NCI-H510A treated with DMSO at 0.1 percent for 48 hours (cell line): ENCODE measurements around the gene MAP1LC3B2.

ENCODE experiments used
- DNase-seq: peaks from one replicate; lab custom pipeline; 2025; lab: John Stamatoyannopoulos, UW

Gene MAP1LC3B2

DNA sequence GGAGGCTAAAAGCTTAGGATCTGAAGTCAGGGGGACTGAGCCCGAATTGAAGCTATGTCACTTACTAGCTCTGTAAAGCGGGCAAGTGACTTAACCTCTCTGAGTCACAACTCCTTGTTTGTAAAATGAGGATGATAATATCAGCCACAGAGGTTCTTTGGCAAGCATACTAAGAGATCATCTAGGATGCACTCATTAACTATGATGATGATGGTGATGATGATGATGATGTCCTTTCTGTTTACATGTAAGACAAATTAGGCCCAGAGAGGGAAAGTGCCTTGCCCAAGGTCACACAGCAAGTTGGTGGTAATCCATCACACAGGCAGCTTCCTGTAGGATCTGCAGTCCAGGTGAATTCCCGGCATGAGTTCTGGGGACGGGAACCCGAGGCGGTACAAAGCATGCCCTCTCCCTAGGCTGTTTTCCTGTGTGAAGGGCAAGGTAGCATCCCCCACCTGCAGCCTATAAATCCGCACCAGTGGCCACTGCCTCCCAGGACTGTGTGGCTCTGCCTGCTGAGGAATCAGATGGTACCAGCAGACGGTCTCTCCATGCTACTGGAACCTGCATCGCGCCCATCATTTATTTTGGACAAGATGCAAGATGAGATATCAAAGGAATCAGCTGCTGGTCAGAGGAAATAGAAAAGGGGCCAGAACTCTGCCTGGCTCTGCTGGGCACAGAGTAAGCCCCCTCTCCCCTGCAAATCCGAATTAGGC, 55.2 kb downstream of the MAP1LC3B2 start:
- DNase-seq, result no peak

DNA sequence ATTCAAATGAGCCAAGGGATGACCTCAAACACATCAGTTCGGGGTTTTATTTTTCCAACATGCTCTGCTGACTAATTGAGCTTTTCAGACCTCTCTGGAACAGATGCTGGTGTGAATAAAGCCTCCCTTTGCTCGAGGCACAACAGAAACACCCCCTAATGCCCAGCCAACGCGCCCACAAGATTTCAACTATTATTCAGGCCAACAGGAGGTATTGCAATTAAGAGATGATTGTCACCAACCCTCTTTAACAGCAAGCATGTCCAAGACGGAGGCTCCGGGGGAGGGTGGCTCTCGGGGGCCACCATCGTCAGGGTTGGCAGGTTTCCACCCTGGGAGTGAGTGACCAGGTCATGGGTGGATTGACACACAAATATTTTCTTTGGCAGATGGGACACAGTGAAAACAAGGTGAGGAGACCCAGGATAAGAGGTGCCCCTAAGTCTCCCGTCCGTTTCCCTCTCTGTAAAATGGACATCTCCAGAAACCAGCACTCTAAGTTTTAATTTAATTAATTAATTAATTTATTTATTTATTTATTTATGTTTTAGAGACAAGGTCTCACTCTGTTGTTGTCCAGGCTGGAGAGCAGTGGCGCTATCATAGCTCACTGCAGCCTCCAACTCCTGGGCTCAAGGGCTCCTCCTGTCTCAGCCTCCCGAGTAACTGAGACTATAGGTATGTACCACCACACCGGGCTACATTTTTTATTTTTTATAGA, 56.1 kb downstream of the MAP1LC3B2 start:
- DNase-seq, result no peak

DNA sequence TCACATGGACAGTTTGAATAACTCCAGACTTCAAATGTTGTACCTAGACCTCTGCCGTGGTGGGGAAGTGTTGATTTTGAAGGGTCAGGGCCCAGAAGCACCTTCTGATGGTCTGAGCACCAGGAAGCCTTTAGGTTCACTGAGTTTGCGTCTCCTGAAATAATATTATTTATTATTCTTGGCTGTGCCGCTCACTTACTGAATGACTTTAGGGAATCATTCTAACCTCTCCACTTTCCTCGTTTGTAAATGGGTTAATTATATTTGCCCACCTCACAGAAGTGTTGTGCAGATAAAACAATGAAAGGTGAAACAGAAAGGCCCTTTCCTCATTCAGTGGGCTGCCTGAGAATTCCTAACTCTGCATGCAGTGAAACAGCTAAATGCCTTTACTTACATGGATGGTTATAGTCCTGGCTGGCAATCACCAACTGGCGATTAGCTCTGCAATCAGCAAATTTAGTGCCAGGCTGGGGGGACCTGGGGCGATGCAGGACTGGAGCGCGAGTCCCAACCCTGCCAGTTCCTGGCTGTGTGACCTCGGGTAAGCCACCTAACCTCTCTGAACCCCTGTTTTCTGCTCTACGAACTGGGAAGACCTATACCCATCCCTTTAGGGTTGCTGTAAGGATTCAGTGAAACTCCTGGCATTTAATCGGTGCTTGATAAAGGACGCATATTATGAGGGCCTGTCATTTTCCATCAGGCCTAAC, 57.5 kb downstream of the MAP1LC3B2 start:
- no peak for DNase-seq

DNA sequence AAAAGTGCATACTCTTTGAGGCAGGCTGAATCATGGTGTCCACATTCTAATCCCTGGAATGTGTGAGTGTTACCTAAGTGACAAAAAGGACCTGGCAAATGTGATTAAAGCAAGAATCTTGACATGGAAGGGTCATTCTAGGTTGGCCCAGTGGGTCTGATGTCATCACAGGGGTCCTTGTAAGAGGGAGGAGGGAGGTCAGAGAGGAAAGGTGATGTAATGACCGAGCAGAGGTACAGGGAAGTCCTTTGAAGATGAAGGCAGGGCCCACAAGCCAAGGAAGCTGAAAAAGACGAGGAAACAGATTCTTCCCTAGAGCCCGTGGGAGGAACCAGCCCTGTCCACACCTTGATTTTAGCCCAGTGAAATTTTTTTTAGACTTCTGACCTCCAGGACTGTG, 60.1 kb downstream of the MAP1LC3B2 start:
- no peak for DNase-seq

DNA sequence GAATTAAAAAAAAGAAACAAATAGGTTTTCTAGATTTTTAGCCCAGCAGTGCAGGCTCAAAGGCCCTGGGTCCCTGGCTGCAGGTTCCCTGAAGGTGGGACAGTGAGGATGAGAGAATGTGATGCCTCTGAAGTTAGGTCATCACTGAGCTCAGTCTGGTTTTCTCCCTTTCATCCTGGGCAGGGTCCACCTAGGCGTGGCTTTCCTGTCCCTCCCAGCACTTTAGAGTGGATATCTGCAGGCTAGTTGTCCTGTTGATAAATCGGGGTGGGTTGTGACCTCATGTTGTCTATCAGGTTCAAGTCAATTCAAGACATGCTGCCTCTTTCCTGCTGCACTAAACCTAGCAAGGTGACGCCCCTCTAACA, 60.9 kb downstream of the MAP1LC3B2 start:
- no peak for DNase-seq

DNA sequence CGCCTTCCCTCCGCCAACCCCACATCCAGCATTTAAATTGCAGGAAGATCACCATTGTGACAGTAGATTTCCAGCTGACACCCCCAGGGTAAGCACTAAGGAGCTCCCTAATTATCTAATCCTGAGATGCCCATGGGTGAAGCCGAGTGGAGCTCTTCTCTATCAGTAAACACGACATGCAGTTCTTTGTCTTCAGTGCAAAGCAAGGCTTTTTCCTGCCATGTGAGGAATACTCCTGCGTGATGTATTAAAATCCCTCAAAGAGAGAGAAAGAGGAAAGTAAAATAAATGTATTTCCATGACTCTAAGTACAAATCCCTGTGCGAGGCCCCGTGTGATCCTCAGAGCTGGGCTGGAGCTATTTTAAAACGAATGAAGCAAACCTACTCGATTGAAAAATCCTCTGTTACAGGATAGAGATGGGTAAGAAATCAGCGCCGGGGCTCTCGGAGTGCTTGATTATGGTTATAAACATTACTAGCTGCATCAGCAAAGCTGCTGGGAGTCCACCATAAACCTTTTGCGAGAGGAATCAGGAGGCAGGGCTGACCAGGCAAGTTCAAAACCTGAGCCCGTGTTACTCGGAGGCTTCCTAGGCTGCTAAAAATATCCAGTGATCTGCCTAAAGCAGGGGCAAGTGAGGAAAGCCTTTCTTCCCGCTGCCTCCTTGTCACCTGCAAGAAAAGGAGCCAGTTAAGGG, 61.5 kb downstream of the MAP1LC3B2 start:
- DNase-seq, result no peak

DNA sequence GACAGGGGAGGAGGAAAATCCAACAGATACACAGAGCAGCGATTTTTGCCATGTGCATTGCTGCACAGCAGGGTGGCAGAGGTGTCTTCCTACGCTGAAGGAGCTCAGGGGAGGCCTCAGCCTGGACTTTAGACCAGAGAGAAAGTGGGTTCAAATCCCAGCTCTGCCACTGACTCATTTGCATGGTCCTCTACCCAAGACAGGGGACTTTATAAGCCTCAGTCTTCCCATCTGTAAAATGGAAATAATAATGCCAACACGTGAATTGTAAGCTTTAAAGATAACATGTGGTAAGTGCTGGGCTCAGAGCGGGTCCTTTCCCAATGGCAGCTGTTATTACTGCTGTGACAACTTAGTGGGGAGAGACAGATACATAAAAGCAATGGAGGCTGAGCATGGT, 62.0 kb downstream of the MAP1LC3B2 start:
- no peak for DNase-seq

DNA sequence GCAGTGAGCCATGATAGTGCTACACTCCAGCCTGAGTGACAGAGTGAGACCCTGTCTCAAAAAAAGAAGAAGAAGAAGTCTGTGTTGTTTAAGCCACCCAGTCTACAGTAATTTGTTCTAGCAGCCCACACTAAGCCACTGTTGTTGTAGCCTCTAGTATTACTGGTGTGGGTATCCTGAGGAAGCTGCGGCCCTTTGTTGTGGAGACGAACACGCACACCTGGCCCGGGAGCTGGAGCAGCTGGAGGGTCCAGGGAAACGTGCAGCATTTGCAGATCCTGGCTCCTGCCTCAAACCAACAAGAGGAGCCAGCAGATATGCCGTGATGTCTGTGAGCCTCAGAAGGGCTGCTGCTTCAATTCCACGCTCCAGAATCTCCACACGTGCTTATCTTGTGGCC, 65.3 kb downstream of the MAP1LC3B2 start:
- DNase-seq, result no peak

DNA sequence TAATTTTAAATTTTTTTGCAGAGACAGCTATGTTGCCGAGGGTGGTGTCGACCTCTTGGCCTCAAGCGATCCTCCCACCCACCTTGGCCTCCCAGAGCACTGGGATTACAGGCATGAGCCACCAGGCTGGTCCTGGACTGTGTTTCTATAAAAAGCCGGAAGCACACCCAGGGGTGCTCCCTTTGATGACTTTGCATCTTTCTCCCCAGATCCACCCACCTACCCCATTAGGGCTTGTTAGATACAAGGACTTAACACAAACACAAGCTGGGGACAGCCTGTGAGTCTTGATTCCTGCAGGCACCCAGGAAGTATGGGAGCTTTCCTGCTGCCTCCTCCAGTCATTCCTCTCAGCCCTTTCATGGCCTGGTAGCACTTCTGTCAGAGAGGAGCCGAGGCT, 67.0 kb downstream of the MAP1LC3B2 start:
- no peak for DNase-seq
